Measurements from ENCODE around the gene TCN2. TPM values are rescaled to one million over a fixed set of nuclear protein-coding genes. Genes with fewer than 3 reads are reported as not detected.

TCN2 gene
- total and polyA plus RNA-seq, 10 of the 15 experiments (the other 5 are each of a cell fraction or from before 2014, with no cell fraction given), result 5.4 to 21.8 (median 11.0) TPM

- TF ChIP-seq ZBTB4 (CRISPR knock-in tag; IDR thresholded peaks at IDR 0.05) (no peak), ZNF24 (IDR thresholded peaks at IDR 0.05) (no peak)
These were observed 60.1 kb downstream of the TCN2 start (continued) for GRCh38 chr22:30667107-30667493.

- H2AFZ ChIP-seq (ENCODE audit: control insufficient read depth, low read depth, low read length), result peak within 1 kb of the TSS; percentile 94
- peak; percentile 64 for DNase-seq (ENCODE audit: low read depth, low spot score)
- no peaks in the 10 kb centered on the region for H3K27me3 ChIP-seq (replicated peaks in 1 of 2; ENCODE audit: control insufficient read depth in 2 of 2, insufficient read depth in 2 of 2, low read length in 1 of 2)
- ATAC-seq, result peak; percentile 98
- in situ Hi-C loops (cut with MboI) (no loop called here), intact Hi-C loops (cut with micrococcal nuclease; ENCODE audit: unreplicated experiment) (loop anchor here (1.0 kb wide), 1 partner anchor 33 kb away; no protein-coding TSS in a partner anchor)
- no peaks in the 10 kb centered on the region for H4K20me1 ChIP-seq (ENCODE audit: control insufficient read depth, insufficient read depth)
- no peak within 1 kb of the TSS; the same call in 1 of the 2 replicates for H3K27ac ChIP-seq (ENCODE audit: control insufficient read depth, insufficient read depth)
- H3K36me3 ChIP-seq (ENCODE audit: control insufficient read depth in 2 of 2, insufficient read depth in 2 of 2, low read length in 1 of 2), result peaks cover 0 to 5% of the 10 kb centered on the region in 2 experiments; a peak in 1 of 4 replicates
- ChIA-PET CTCF (interaction anchor here (0.7 to 2.7 kb wide), 7 partner anchors 11 to 87 kb away, joined by 3 to 12 read pairs (median 3); partner anchors contain the start of gene SLC35E4), RAD21 (ENCODE audit: unreplicated experiment) (interaction anchor here (1.0 to 1.3 kb wide), 3 partner anchors 25 to 33 kb away, joined by 3 to 5 read pairs (median 4); partner anchors contain the start of gene SLC35E4), SMC1A (ENCODE audit: uncharacterized antibody, unreplicated experiment) (interaction anchor here (0.9 to 2.6 kb wide), 3 partner anchors 22 to 87 kb away, joined by 3 to 14 read pairs (median 10); partner anchors contain the start of gene SLC35E4), POLR2A (no interaction called here)
- no peaks in the 10 kb centered on the region for H3K79me2 ChIP-seq (ENCODE audit: control insufficient read depth, insufficient read depth, low read length)
- no peaks in the 10 kb centered on the region for H3K9me3 ChIP-seq (replicated peaks; ENCODE audit: control insufficient read depth, insufficient read depth, low read length)
- no TSS peak for BruUV-seq (replicated peaks)
- 2% methylated on average over 77 of the region's 77 CpGs for WGBS (ENCODE audit: insufficient coverage, insufficient replicate concordance, low lambda C conversion rate, missing lambda C conversion rate)
- peak; percentile 89 for FAIRE-seq
- H3K4me3 ChIP-seq, result peak within 1 kb of the TSS; percentile 77
- peak within 1 kb of the TSS; percentile 100 for H3K4me2 ChIP-seq (ENCODE audit: control insufficient read depth, insufficient read depth)
- peak within 1 kb of the TSS; percentile 69 for H3K9ac ChIP-seq (ENCODE audit: control insufficient read depth, insufficient read depth, low read length)
- no peaks in the 10 kb centered on the region for H3K4me1 ChIP-seq (ENCODE audit: control insufficient read depth, insufficient read depth, low read length)
- TF ChIP-seq BRCA1 (IDR thresholded peaks at IDR 0.05; ENCODE audit: low read depth, low read length) (no peak), NFYA (IDR thresholded peaks at IDR 0.05; ENCODE audit: borderline replicate concordance, low read depth, low read length) (no peak), SREBF2 (IDR thresholded peaks at IDR 0.05; ENCODE audit: low read length) (no peak), PAX8 (IDR thresholded peaks at IDR 0.05) (no peak), POU2F2 (IDR thresholded peaks at IDR 0.05; ENCODE audit: borderline replicate concordance, low read depth, low read length) (no peak), RELA (IDR thresholded peaks at IDR 0.05; ENCODE audit: borderline replicate concordance, partially characterized antibody) (peak; percentile 42), NR2C2 (IDR thresholded peaks at IDR 0.05; ENCODE audit: borderline replicate concordance, control insufficient read depth, insufficient read length, low read depth) (no peak), REST (IDR thresholded peaks at IDR 0.05; ENCODE audit: low read depth, low read length) (no peak), RBBP5 (conservative IDR thresholded peaks at IDR 0.05) (no peak), SIX5 (IDR thresholded peaks at IDR 0.05; ENCODE audit: low read depth, low read length, severe bottlenecking) (no peak), NFIC (IDR thresholded peaks at IDR 0.05; ENCODE audit: low read depth, low read length) (no peak), ZSCAN29 (IDR thresholded peaks at IDR 0.05) (no peak), HDAC2 (IDR thresholded peaks at IDR 0.05) (no peak), PML (IDR thresholded peaks at IDR 0.05; ENCODE audit: low read length) (no peak)
These were observed 60.8 kb downstream of the TCN2 start, which contains the start of gene DUSP18 for GRCh38 chr22:30667494-30668385. TSS of gene DUSP18 (minus strand) at chr22:30667875. CDS start at chr22:30664003, 3,872 bp downstream.

Data from GM12878 (cell line).